ENCODE results near the gene FCGR1A. TPM values are rescaled to one million over a fixed set of nuclear protein-coding genes. Genes with fewer than 3 reads are reported as not detected.
"Not testable (repeated sequence)": the region's sequence is repeated elsewhere in the genome, so short reads cannot be mapped to it uniquely, and the experiment has no call there.

The FCGR1A gene
- total and polyA plus RNA-seq, 2 of the 4 experiments (the other 2 are of a cell fraction) = not detected

- H4K8ac ChIP-seq (ENCODE audit: low read depth in 2 of 2, low read length in 2 of 2); H3K56ac ChIP-seq (ENCODE audit: extremely low read depth, insufficient read depth, low read length); H2BK20ac ChIP-seq (ENCODE audit: low read depth, low read length); H3K79me1 ChIP-seq (ENCODE audit: low read depth in 1 of 2, low read length in 2 of 2); H3K4me1 ChIP-seq (ENCODE audit: control insufficient read depth, insufficient read depth, low read length); H3K36me3 ChIP-seq (ENCODE audit: control insufficient read depth, insufficient read depth, low read length); H3K9me3 ChIP-seq (ENCODE audit: control insufficient read depth, insufficient read depth, low read length); H3K27ac ChIP-seq (ENCODE audit: insufficient read depth, low read length); H2BK5ac ChIP-seq (ENCODE audit: low read depth, low read length, poor library complexity, severe bottlenecking); H3K9ac ChIP-seq (ENCODE audit: low read depth, low read length); H3K18ac ChIP-seq (ENCODE audit: low read depth, low read length); H2BK15ac ChIP-seq (ENCODE audit: low read depth, low read length); H4K5ac ChIP-seq (ENCODE audit: low read depth, low read length); DNase-seq; H3K23ac ChIP-seq (ENCODE audit: low read depth, low read length); CTCF ChIA-PET; H3K4me3 ChIP-seq (ENCODE audit: insufficient read depth, low read depth, low read length); intact Hi-C loops (cut with micrococcal nuclease); BruUV-seq (replicated peaks); H3K14ac ChIP-seq (replicated peaks; ENCODE audit: low read depth, low read length); H3K27me3 ChIP-seq (ENCODE audit: control insufficient read depth, insufficient read depth, low read length); H2AK5ac ChIP-seq (ENCODE audit: low read depth, low read length); H4K91ac ChIP-seq (ENCODE audit: insufficient read depth, low read depth, low read length); H3K9me1 ChIP-seq (ENCODE audit: insufficient read depth, low read length); H2BK120ac ChIP-seq (ENCODE audit: low read depth, low read length); H4K20me1 ChIP-seq (ENCODE audit: insufficient read depth, low read length); ATAC-seq (ENCODE audit: low read depth); POLR2A ChIA-PET (ENCODE audit: unreplicated experiment); dilution Hi-C loops (cut with HindIII; ENCODE audit: low sequenced_read_pairs, unreplicated experiment); H3K4ac ChIP-seq (ENCODE audit: low read depth, low read length); H3K4me2 ChIP-seq (ENCODE audit: low read depth, low read length); H2AK9ac ChIP-seq (replicated peaks; ENCODE audit: low read depth, low read length, poor library complexity); H2AFZ ChIP-seq (replicated peaks; ENCODE audit: low read length, poor library complexity); in situ Hi-C loops (cut with MboI; ENCODE audit: low sequenced_read_pairs): not testable (repeated sequence)
- no CpG with 5 or more reads among the region's 3 CpGs for WGBS, 2 experiments (ENCODE audit: extremely low coverage in 2 of 2, insufficient read length in 1 of 2)
Measured at GRCh38 chr1:149801628-149802027, 19.1 kb downstream of the FCGR1A start.

DNA sequence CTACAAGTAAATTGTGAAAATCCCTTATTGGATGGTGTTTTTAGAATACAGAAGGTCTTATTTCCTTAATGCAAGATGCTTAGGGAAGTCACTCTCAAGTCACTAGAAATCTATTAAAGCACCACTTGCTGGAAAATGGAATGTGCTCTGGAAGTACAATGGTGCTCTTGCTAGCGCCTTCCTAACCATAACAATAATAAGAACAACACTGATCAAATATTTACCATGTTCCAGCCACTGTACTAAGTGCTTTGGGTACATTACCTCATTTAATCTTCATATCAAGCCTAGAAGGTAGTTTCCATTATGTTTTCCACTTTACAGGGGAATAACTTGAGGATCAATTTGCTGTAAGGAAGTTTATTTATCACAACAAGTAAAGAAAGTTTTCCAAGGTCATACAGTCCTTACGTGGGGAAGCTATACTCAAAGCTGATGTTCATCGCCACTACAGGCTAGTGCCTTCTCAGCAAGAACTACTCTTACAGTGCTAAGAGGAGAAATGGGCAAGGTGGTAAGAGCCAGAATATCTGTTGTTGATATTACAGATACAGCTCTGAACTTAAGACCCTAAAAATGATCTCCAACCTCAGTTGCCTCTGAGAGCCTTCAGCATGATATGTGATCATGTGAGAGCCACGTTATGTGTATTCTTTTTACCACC, 22.1 kb downstream of the FCGR1A start:
- H3K27me3 ChIP-seq (ENCODE audit: control insufficient read depth, insufficient read depth, low read length); H3K4ac ChIP-seq (ENCODE audit: low read depth, low read length); BruUV-seq (replicated peaks); H3K36me3 ChIP-seq (ENCODE audit: control insufficient read depth, insufficient read depth, low read length); H2AK5ac ChIP-seq (ENCODE audit: low read depth, low read length); H3K9ac ChIP-seq (ENCODE audit: low read depth, low read length); H3K4me1 ChIP-seq (ENCODE audit: control insufficient read depth, insufficient read depth, low read length); H3K14ac ChIP-seq (replicated peaks; ENCODE audit: low read depth, low read length); H2BK120ac ChIP-seq (ENCODE audit: low read depth, low read length); H3K79me1 ChIP-seq (ENCODE audit: low read depth in 1 of 2, low read length in 2 of 2); H2BK15ac ChIP-seq (ENCODE audit: low read depth, low read length); H4K8ac ChIP-seq (ENCODE audit: low read depth in 2 of 2, low read length in 2 of 2); H2BK5ac ChIP-seq (ENCODE audit: low read depth, low read length, poor library complexity, severe bottlenecking); ATAC-seq (ENCODE audit: low read depth); H3K4me2 ChIP-seq (ENCODE audit: low read depth, low read length); H3K23ac ChIP-seq (ENCODE audit: low read depth, low read length); H2AFZ ChIP-seq (replicated peaks; ENCODE audit: low read length, poor library complexity); DNase-seq; H4K91ac ChIP-seq (ENCODE audit: insufficient read depth, low read depth, low read length); H3K9me3 ChIP-seq (ENCODE audit: control insufficient read depth, insufficient read depth, low read length); H4K5ac ChIP-seq (ENCODE audit: low read depth, low read length); H3K56ac ChIP-seq (ENCODE audit: extremely low read depth, insufficient read depth, low read length); H2AK9ac ChIP-seq (replicated peaks; ENCODE audit: low read depth, low read length, poor library complexity); dilution Hi-C loops (cut with HindIII; ENCODE audit: low sequenced_read_pairs, unreplicated experiment); H3K18ac ChIP-seq (ENCODE audit: low read depth, low read length); intact Hi-C loops (cut with micrococcal nuclease); H3K27ac ChIP-seq (ENCODE audit: insufficient read depth, low read length); H2BK20ac ChIP-seq (ENCODE audit: low read depth, low read length); H3K4me3 ChIP-seq (ENCODE audit: insufficient read depth, low read depth, low read length); in situ Hi-C loops (cut with MboI; ENCODE audit: low sequenced_read_pairs); POLR2A ChIA-PET (ENCODE audit: unreplicated experiment); CTCF ChIA-PET; H4K20me1 ChIP-seq (ENCODE audit: insufficient read depth, low read length); H3K9me1 ChIP-seq (ENCODE audit: insufficient read depth, low read length): not testable (repeated sequence)
- WGBS, 2 experiments (ENCODE audit: extremely low coverage in 2 of 2, insufficient read length in 1 of 2) = no CpG with 5 or more reads among the region's 4 CpGs

All from IMR-90 (cell line).